Measurements from ENCODE around the gene GPC6. TPM values are rescaled to one million over a fixed set of nuclear protein-coding genes. Genes with fewer than 3 reads are reported as not detected.

Gene GPC6
- total RNA-seq, 5 donors from 2014 or later (not counting 1 experiment from before 2014, with no cell fraction given), result 0.03 to 0.18 (median 0.06) TPM; not detected in 2

DNA sequence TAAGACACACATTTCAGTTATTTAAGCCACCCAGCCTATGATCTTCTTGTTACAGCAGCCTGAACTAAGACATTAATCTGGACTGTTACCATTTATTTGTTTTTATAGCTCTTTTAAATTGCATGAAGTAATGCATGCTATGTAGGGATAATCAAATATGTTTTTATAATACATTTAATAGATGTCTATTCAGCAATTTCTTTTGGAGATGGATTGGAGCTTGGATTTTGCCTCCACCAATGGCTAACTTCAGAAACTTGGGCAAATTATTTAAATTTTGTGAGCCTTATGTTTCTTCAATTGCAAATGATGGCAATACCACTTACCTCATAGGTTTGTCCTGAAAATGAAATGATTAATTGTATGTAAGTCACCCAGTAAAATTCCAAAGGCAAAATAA lies 288.7 kb downstream of the GPC6 start:
- no peak overlapping the region for H3K27ac Mint-ChIP-seq
- Histone ChIP-seq H3K36me3 (ENCODE audit: control insufficient read depth in 2 of 2, extremely low read depth in 1 of 2, insufficient read depth in 1 of 2, low read length in 1 of 2) (no peaks in the 10 kb centered on the region), H3K27me3 (replicated peaks in 1 of 2; ENCODE audit: control insufficient read depth in 2 of 2, extremely low read depth in 1 of 2, insufficient read depth in 2 of 2, low read length in 1 of 2) (no peaks in the 10 kb centered on the region), H3K9me3 (no peaks in the 10 kb centered on the region), H3K4me3 (ENCODE audit: control insufficient read depth in 1 of 2, extremely low read depth in 1 of 2, low read length in 1 of 2) (no peak overlapping the region), H3K27ac (ENCODE audit: low read length) (no peak overlapping the region), H3K4me1 (ENCODE audit: control insufficient read depth in 1 of 2, extremely low read depth in 1 of 2, insufficient read depth in 2 of 2, low read length in 2 of 2) (no peaks in the 10 kb centered on the region)
- H3K4me3 Mint-ChIP-seq, result no peak overlapping the region
- H3K9me3 Mint-ChIP-seq, result no peaks in the 10 kb centered on the region
- H3K27me3 Mint-ChIP-seq, result peaks cover 0 to 3% of the 10 kb centered on the region in 2 donors
- peaks cover 0 to 4% (median 2%) of the 10 kb centered on the region in 3 donors for H3K4me1 Mint-ChIP-seq
- DNase-seq (no peak), ATAC-seq (replicated peaks in 1 of 4) (no peak)
- POLR2A ChIA-PET, result interaction anchor here in 1 of 2 donors (0.5 kb wide), 1 partner anchor 1270 kb away, joined by 3 read pairs; no protein-coding TSS in a partner anchor
- CTCF ChIA-PET, result interaction anchor here in 1 of 2 donors (0.5 kb wide), 1 partner anchor 1617 kb away, joined by 3 read pairs; no protein-coding TSS in a partner anchor
- H3K36me3 Mint-ChIP-seq, result no peaks in the 10 kb centered on the region

DNA sequence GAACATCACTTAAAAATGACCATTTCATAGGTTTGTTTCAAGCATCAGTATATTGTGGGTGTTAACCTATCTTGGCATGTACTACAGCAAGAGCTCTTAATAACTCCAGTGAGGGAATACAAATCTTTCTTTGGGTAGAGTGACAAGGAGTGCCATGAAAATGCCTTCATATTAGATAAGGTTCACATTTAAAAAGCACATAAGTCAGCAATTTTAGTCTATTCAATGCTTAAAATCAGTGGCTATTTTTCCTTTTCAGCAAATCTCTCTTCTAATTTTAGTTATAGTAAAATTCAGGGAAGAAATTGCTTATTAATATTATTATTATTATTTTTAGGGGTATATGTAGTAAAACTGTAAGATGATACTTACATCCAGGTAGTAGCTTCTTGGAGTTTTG lies 291.1 kb downstream of the GPC6 start:
- H3K27me3 ChIP-seq (replicated peaks in 1 of 2; ENCODE audit: control insufficient read depth in 2 of 2, extremely low read depth in 1 of 2, insufficient read depth in 2 of 2, low read length in 1 of 2), result no peaks in the 10 kb centered on the region
- no peak overlapping the region for H3K27ac ChIP-seq (ENCODE audit: low read length)
- ChIA-PET POLR2A (no interaction called here), CTCF (no interaction called here)
- H3K9me3 ChIP-seq, result no peaks in the 10 kb centered on the region
- no peaks in the 10 kb centered on the region for H3K36me3 ChIP-seq (ENCODE audit: control insufficient read depth in 2 of 2, extremely low read depth in 1 of 2, insufficient read depth in 1 of 2, low read length in 1 of 2)
- H3K4me1 ChIP-seq (ENCODE audit: control insufficient read depth in 1 of 2, extremely low read depth in 1 of 2, insufficient read depth in 2 of 2, low read length in 2 of 2), result no peaks in the 10 kb centered on the region
- no peaks in the 10 kb centered on the region for H3K9me3 Mint-ChIP-seq
- no peak overlapping the region for H3K4me3 Mint-ChIP-seq
- DNase-seq, result no peak
- H3K4me1 Mint-ChIP-seq, result no peaks in the 10 kb centered on the region
- no peak overlapping the region for H3K27ac Mint-ChIP-seq
- no peaks in the 10 kb centered on the region for H3K36me3 Mint-ChIP-seq
- H3K4me3 ChIP-seq (ENCODE audit: control insufficient read depth in 1 of 2, extremely low read depth in 1 of 2, low read length in 1 of 2), result no peak overlapping the region
- no peak for ATAC-seq (replicated peaks in 1 of 4)
- H3K27me3 Mint-ChIP-seq, result peaks cover 0 to 3% of the 10 kb centered on the region in 2 donors

DNA sequence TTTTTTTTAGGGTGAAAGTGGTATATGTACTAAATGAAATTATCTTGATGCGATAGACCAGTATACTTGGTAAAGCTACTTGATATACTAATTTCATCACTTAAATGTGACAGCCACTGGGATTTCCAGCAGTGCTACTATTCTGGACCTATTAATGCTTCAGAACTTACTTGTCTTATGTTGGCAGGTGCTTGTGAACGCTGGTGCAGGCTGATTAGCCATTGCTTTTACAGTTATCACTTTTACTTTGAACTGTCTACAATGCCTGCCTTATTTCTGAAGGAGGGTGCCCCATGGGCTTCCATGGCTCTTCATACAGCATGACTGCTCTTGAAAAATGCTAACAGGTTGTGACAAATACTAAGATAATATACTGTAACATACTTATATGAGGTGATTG lies 294.7 kb downstream of the GPC6 start:
- DNase-seq, result no peak
- Histone ChIP-seq H3K4me1 (ENCODE audit: control insufficient read depth in 1 of 2, extremely low read depth in 1 of 2, insufficient read depth in 2 of 2, low read length in 2 of 2) (no peaks in the 10 kb centered on the region), H3K27ac (ENCODE audit: low read length) (no peak overlapping the region), H3K27me3 (replicated peaks in 1 of 2; ENCODE audit: control insufficient read depth in 2 of 2, extremely low read depth in 1 of 2, insufficient read depth in 2 of 2, low read length in 1 of 2) (no peaks in the 10 kb centered on the region), H3K4me3 (ENCODE audit: control insufficient read depth in 1 of 2, extremely low read depth in 1 of 2, low read length in 1 of 2) (no peak overlapping the region), H3K9me3 (no peaks in the 10 kb centered on the region), H3K36me3 (ENCODE audit: control insufficient read depth in 2 of 2, extremely low read depth in 1 of 2, insufficient read depth in 1 of 2, low read length in 1 of 2) (no peaks in the 10 kb centered on the region)
- Mint-ChIP-seq H3K9me3 (no peaks in the 10 kb centered on the region), H3K4me3 (no peak overlapping the region), H3K27me3 (peaks cover 0 to 3% of the 10 kb centered on the region in 2 donors), H3K36me3 (no peaks in the 10 kb centered on the region), H3K27ac (no peak overlapping the region), H3K4me1 (no peaks in the 10 kb centered on the region)
- ChIA-PET POLR2A (no interaction called here), CTCF (no interaction called here)
- WGBS (ENCODE audit: insufficient coverage), result no CpG with 5 or more reads among the region's 2 CpGs
- ATAC-seq (replicated peaks in 1 of 4), result no peak

DNA sequence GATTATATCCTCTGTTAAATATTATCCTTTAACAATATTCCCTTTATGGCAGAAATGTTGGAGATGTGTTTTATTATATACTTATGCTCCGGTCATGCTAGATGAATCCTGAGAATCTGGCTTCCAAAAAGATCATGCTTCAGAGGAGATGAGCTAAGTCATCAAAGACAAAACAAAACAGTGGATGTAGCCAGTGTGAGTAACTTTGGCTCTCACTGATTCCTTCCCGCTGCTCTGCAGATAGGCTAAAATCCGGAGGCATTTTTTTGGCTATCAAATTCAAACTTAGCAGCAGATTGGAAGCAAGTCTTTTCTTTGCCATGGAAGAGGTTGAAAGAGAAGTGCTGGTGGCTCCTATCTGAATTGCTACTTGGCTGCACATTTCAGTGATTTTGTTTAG lies 295.9 kb downstream of the GPC6 start:
- no peak overlapping the region for H3K27ac Mint-ChIP-seq
- Histone ChIP-seq H3K36me3 (ENCODE audit: control insufficient read depth in 2 of 2, extremely low read depth in 1 of 2, insufficient read depth in 1 of 2, low read length in 1 of 2) (no peaks in the 10 kb centered on the region), H3K4me3 (ENCODE audit: control insufficient read depth in 1 of 2, extremely low read depth in 1 of 2, low read length in 1 of 2) (no peak overlapping the region), H3K27ac (ENCODE audit: low read length) (no peak overlapping the region), H3K4me1 (ENCODE audit: control insufficient read depth in 1 of 2, extremely low read depth in 1 of 2, insufficient read depth in 2 of 2, low read length in 2 of 2) (no peaks in the 10 kb centered on the region), H3K27me3 (replicated peaks in 1 of 2; ENCODE audit: control insufficient read depth in 2 of 2, extremely low read depth in 1 of 2, insufficient read depth in 2 of 2, low read length in 1 of 2) (no peaks in the 10 kb centered on the region), H3K9me3 (no peaks in the 10 kb centered on the region)
- CTCF ChIA-PET, result no interaction called here
- POLR2A ChIA-PET, result no interaction called here
- no peaks in the 10 kb centered on the region for H3K9me3 Mint-ChIP-seq
- no peak for ATAC-seq (replicated peaks in 1 of 4)
- WGBS (ENCODE audit: insufficient coverage), result 60% methylated on average over 1 of the region's 3 CpGs
- H3K27me3 Mint-ChIP-seq, result peaks cover 0 to 2% of the 10 kb centered on the region in 2 donors
- no peaks in the 10 kb centered on the region for H3K4me1 Mint-ChIP-seq
- H3K36me3 Mint-ChIP-seq, result no peaks in the 10 kb centered on the region
- DNase-seq, result no peak
- H3K4me3 Mint-ChIP-seq, result no peak overlapping the region

DNA sequence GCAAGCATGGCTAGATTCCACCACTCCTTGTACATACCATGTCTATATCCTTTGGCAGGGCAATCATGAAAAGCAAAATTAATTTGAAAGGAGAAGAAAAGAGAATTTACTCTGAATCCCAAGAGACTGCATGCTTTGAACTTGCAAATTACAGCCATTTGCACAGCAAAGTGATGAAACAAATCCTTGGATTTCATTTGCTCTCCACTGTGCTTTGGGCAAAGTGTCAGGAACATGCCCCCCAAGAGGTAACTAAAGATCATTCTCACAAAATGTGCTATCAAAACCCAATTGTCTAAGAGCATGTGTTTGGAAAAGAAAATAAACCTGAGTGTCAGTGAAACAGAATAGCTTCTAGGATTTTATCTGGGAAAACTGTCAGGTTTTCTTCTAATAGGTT lies 298.5 kb downstream of the GPC6 start:
- no peak overlapping the region for H3K27ac Mint-ChIP-seq
- H3K36me3 Mint-ChIP-seq, result no peaks in the 10 kb centered on the region
- no peaks in the 10 kb centered on the region for H3K27me3 Mint-ChIP-seq
- H3K4me1 Mint-ChIP-seq, result no peaks in the 10 kb centered on the region
- ChIA-PET CTCF (no interaction called here), POLR2A (no interaction called here)
- no peak overlapping the region for H3K4me3 Mint-ChIP-seq
- no peak for ATAC-seq (replicated peaks in 1 of 4)
- Histone ChIP-seq H3K4me1 (ENCODE audit: control insufficient read depth in 1 of 2, extremely low read depth in 1 of 2, insufficient read depth in 2 of 2, low read length in 2 of 2) (no peaks in the 10 kb centered on the region), H3K36me3 (ENCODE audit: control insufficient read depth in 2 of 2, extremely low read depth in 1 of 2, insufficient read depth in 1 of 2, low read length in 1 of 2) (no peaks in the 10 kb centered on the region), H3K4me3 (ENCODE audit: control insufficient read depth in 1 of 2, extremely low read depth in 1 of 2, low read length in 1 of 2) (no peak overlapping the region), H3K9me3 (no peaks in the 10 kb centered on the region), H3K27ac (ENCODE audit: low read length) (no peak overlapping the region), H3K27me3 (replicated peaks in 1 of 2; ENCODE audit: control insufficient read depth in 2 of 2, extremely low read depth in 1 of 2, insufficient read depth in 2 of 2, low read length in 1 of 2) (no peaks in the 10 kb centered on the region)
- H3K9me3 Mint-ChIP-seq, result no peaks in the 10 kb centered on the region
- no peak for DNase-seq

DNA sequence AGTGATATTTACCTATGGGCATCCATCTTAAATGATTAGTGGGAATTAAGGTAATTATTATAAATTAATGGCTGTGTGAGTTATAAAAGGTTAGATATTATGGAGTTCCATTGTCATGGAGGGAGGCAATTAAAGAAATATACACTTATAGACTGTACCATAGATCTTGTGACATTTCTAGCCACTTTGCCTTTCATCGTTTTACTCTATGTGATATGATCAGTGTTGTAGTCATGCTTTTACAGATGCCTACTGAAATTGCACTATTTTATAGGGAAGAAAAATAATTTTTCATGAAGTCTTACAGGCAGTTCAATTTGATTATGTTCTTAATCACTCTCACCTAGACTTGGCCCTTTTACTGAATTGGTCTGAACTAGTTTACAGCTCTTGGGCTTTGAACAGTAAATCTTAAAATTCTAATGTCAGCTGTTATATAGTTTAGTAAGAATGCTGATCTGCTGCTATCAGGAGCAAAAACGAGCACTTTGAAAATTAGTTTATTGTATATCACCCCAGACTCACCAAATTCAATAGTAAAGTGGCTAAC lies 301.2 kb downstream of the GPC6 start:
- ATAC-seq (replicated peaks in 1 of 4), result no peak
- no peak overlapping the region for H3K27ac Mint-ChIP-seq

DNA sequence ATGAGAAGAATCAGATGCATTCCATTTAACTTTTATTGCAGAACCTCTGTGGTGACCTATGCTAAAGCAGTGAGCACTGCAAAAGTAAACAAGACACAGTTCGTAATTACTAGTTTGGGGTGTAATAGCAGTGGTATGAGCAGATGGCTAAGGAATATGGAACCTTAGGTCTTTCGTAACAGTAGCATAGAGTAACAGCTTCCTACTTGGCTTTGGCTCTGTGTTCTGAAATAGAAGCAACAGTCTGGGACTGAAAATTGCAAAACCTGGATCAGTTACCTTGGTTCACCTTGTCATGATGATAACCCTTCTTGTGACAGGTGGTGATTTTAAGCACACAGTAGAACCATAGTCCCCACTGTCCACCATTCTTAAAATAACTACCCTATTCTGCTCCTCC lies 303.4 kb downstream of the GPC6 start:
- H3K9me3 ChIP-seq, result no peaks in the 10 kb centered on the region
- no peaks in the 10 kb centered on the region for H3K36me3 Mint-ChIP-seq
- no peaks in the 10 kb centered on the region for H3K9me3 Mint-ChIP-seq
- H3K27ac Mint-ChIP-seq, result no peak overlapping the region
- POLR2A ChIA-PET, result no interaction called here
- no peaks in the 10 kb centered on the region for H3K4me1 Mint-ChIP-seq
- H3K4me1 ChIP-seq (ENCODE audit: control insufficient read depth in 1 of 2, extremely low read depth in 1 of 2, insufficient read depth in 2 of 2, low read length in 2 of 2), result no peaks in the 10 kb centered on the region
- H3K4me3 Mint-ChIP-seq, result no peak overlapping the region
- no peaks in the 10 kb centered on the region for H3K36me3 ChIP-seq (ENCODE audit: control insufficient read depth in 2 of 2, extremely low read depth in 1 of 2, insufficient read depth in 1 of 2, low read length in 1 of 2)
- no peaks in the 10 kb centered on the region for H3K27me3 Mint-ChIP-seq
- WGBS (ENCODE audit: insufficient coverage), result 73% methylated on average over 2 of the region's 2 CpGs
- CTCF ChIA-PET, result no interaction called here
- DNase-seq (no peak), ATAC-seq (replicated peaks in 1 of 4) (no peak)
- no peak overlapping the region for H3K4me3 ChIP-seq (ENCODE audit: control insufficient read depth in 1 of 2, extremely low read depth in 1 of 2, low read length in 1 of 2)
- H3K27me3 ChIP-seq (replicated peaks in 1 of 2; ENCODE audit: control insufficient read depth in 2 of 2, extremely low read depth in 1 of 2, insufficient read depth in 2 of 2, low read length in 1 of 2), result no peaks in the 10 kb centered on the region
- H3K27ac ChIP-seq (ENCODE audit: low read length), result no peak overlapping the region

More for the DNA sequence above, 301.2 kb downstream of the GPC6 start:
- no peak overlapping the region for H3K4me3 Mint-ChIP-seq
- Histone ChIP-seq H3K27ac (ENCODE audit: low read length) (no peak overlapping the region), H3K9me3 (no peaks in the 10 kb centered on the region), H3K36me3 (ENCODE audit: control insufficient read depth in 2 of 2, extremely low read depth in 1 of 2, insufficient read depth in 1 of 2, low read length in 1 of 2) (no peaks in the 10 kb centered on the region), H3K4me1 (ENCODE audit: control insufficient read depth in 1 of 2, extremely low read depth in 1 of 2, insufficient read depth in 2 of 2, low read length in 2 of 2) (no peaks in the 10 kb centered on the region), H3K4me3 (ENCODE audit: control insufficient read depth in 1 of 2, extremely low read depth in 1 of 2, low read length in 1 of 2) (no peak overlapping the region), H3K27me3 (replicated peaks in 1 of 2; ENCODE audit: control insufficient read depth in 2 of 2, extremely low read depth in 1 of 2, insufficient read depth in 2 of 2, low read length in 1 of 2) (no peaks in the 10 kb centered on the region)
- ChIA-PET POLR2A (no interaction called here), CTCF (no interaction called here)
- no peak for DNase-seq
- H3K9me3 Mint-ChIP-seq, result no peaks in the 10 kb centered on the region
- H3K36me3 Mint-ChIP-seq, result no peaks in the 10 kb centered on the region
- H3K27me3 Mint-ChIP-seq, result no peaks in the 10 kb centered on the region
- WGBS (ENCODE audit: insufficient coverage), result no CpG with 5 or more reads among the region's 2 CpGs
- H3K4me1 Mint-ChIP-seq, result no peaks in the 10 kb centered on the region

All from T-cell (primary cell).